Fibroblast of pulmonary artery (primary cell): Measurements from ENCODE around the gene CKMT1B.
"Not testable (repeated sequence)": the region's sequence is repeated elsewhere in the genome, so short reads cannot be mapped to it uniquely, and the experiment has no call there.

Source experiments
- DNase-seq: peaks from one replicate; pipeline ENCODE4 v3.0.0-alpha.2; 2010; ENCODE audit warnings: low read depth
- H3K4me3 ChIP-seq: replicated peaks from 2 replicates; pipeline ENCODE4 v1.5.1; 2011; ENCODE audit warnings: low read depth, mild to moderate bottlenecking, control low read depth, low read length, moderate library complexity
- TF ChIP-seq, protein P1 (sequence below): IDR thresholded peaks from 2 replicates; pipeline ENCODE4 v1.5.1; 2011; ENCODE audit warnings: mild to moderate bottlenecking, control low read depth, low read length, inconsistent platforms; ENCODE audit errors: missing control alignments

The CKMT1B gene

DNA sequence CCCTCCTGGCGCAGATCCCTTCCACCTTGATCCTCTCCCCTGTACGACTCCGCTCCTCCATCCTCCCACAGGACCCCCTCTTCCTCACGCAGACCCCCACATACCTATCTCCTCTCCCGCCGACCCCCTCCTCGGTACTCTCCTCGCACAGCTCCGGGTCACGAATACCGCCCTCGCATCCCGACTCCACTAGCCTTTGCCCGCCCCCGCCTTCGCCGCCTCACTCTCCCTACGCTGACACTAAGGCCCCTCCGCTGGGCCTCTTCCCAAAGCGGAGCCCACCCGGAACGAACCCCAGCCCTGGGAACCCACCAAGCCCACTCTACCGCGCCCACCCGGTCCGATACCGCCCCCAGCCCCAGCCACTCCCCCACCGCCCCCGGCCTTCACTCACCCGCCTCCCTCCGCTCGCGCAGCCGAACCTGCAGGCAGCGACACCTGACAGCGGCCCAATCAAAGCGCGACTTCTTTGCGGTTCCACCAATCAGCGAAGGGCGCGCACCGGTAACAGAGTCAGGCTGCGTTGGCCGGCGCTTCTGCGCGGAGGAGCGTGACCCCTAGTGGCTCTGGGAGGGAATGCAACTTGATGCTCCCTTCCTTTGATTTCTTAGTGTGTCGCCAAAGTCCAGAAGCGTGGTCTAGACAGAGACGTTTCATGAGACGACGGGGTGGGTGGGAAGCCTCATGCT is 3.9 kb upstream of the CKMT1B start, which contains the start of gene PPIP5K1:
Gene PPIP5K1 (minus strand): TSS at position 431 of the 689 bp plus-strand sequence. CDS start 5,704 bp downstream, outside the sequence.
- DNase-seq, H3K4me3 ChIP-seq: not testable (repeated sequence)

DNA sequence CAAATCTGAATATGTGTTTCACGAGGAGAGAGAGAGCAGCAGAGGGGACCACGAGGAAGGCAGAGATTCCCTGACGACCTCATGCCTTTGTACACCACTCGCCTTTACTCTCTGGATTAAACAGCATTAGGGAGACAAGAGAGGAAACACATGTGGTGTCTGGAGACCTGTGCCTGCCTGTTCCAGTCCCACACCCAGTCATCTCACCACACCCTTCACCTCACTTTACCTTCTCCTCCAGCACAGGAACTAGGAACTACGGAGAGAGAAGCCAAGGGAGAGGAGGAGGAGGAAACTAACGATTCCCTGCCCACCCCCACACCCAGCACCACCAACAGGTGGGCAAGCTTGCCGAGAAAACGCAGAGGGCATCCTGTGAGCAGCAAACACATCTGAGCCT is 986 bp upstream of the CKMT1B start:
- H3K4me3 ChIP-seq, DNase-seq: not testable (repeated sequence)

DNA sequence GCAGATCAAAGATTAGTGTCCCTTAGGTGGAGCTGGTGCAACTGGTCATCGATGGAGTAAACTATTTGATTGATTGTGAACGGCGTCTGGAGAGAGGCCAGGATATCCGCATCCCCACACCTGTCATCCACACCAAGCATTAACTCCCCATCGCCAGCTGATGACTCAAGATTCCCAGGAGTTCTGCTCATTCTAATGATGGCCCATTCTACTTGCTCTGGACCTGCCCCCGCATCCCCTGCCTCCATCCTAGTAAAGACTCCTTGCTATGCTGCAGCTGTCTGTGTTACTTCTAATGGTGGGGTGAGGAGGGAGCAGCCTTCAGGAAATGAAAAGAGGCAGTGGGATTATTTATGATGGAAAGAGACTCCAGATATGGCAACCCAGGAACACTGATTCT is 5.3 kb downstream of the CKMT1B start:
- not testable (repeated sequence) for H3K4me3 ChIP-seq, DNase-seq

DNA sequence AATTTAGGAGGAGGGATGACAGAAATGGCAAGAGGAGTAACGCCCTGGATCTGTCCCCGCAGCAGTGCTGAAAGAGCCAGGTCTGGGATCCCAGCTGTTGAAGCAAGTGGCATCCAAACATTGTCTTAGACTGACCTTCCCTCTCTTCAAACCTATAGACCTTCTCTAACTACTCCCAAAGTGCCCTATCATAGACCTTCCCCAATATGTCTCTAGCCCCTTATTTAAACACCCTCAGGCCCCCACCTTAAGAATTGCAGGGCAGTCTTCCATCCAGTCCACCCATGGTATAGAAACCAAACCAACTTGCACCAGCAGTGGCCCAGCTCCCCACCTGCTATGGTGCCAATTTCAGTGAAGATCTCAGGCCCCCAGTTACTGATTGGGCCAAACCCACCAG is 6.4 kb downstream of the CKMT1B start:
- not testable (repeated sequence) for DNase-seq, H3K4me3 ChIP-seq

DNA sequence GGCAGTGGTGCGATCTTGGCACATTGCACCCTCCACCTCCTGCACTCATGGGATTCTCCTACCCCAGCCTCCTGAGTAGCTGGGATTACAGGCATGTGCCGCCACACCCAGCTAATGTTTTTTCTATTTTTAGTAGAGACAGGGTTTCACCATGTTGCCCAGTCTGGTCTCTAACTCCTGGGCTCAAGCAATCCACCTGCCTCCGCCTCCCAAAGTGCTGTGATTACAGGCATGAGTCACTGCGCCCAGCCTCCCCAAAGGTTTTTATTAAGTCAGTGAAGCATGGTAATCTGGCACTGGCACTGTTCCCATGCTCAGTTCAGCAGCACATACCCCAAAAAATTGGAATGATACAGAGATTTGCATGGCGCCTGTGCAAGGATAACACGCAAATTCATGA is 8.4 kb downstream of the CKMT1B start:
- H3K4me3 ChIP-seq, DNase-seq: not testable (repeated sequence)

DNA sequence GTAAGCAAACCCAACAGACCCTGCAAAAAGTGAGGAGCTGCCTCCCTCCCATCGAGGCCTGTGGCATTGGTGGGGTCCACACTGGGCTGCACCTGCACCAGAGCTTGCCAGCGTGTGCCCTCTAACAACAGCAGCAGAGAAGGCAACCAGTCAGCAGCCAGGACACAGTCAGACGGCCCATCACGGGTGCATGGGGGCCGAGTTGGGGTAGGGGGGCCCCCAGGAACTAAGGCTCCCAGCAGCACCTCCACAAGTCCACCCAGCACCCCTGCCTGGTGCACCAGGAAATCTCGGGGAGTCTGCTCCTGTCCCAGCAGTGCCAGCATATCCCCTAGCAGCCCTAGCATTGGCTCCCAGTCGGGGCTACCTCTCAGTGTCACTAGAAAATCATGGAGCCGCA is 23.9 kb downstream of the CKMT1B start:
- H3K4me3 ChIP-seq, DNase-seq: not testable (repeated sequence)

DNA sequence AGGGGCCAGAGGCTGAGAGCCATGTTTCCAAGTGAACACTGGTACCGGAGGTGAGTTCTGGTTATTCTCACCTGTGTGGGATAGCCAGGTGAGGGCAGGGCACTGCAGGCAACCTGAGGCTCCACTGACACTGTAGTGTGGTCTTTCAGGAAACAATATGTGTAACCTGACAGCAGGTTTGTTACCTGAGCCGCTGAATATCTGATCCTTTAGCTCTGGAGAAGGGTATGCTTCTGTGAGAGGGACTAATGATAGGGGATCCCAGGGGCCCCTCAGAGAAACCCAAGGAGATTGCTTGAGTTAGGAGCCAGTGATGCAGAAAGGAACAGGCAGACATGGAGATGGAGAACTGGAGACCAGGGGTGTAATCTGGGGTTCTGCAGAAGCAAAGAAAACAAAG is 24.9 kb downstream of the CKMT1B start, which contains the start of gene STRC:
Gene STRC (minus strand): TSS at position 101 of the 400 bp plus-strand sequence. CDS start 78 bp downstream, at position 23.
- H3K4me3 ChIP-seq, DNase-seq: not testable (repeated sequence)

DNA sequence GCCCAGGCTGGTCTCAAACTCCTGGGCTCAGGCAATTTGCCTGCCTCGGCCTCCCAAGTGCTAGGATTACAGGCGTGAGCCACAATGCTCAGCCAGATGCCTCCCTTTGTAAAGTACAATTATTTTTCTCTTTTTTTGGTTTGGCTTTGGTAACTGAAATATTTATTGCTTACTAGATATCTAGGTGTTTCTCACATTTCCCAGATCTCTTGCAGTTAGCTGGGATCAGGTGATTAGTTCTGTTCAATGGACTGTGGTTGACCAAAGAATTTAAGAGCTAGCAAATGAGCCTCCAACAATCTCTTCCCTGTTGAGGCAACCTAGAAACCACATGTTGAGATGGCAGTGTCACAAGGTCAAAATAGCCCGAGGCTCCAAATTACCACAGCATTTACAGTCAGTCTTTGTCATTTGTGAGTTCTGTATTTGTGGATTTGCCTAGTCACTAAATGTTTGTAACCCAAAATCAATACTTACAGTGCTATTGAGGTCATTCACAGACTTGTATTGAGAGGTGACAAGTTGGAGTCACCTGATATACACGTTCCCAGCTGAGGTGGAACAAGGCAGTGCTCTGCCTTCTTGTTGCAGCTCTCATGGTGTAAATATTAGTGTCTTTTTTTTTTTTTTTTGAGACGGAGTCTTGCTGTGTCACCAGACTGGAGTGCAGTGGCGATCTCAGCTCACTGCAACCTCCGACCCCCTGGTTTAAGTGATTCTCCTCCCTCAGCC is 28.4 kb downstream of the CKMT1B start:
- H3K4me3 ChIP-seq, DNase-seq: not testable (repeated sequence)

DNA sequence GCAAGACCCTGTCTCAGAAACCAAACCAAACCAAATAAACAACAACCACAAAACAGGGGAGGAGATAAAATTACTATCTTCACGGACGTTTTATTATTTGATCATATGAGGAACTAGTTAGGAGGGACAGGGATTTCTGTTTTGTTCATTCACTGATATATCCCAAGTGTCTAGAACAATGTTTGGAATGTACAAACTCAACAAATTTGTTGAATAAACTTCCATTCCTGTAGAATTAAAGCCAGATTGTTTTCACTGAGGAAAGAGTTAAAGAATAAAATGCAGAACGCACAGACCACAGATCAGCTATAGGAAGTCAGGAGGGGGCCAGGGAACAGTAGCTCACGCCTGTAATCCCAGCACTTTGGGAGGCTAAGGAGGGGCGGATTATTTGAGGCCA is 31.3 kb downstream of the CKMT1B start:
- DNase-seq = no peak
- TF ChIP-seq, protein P1, sequence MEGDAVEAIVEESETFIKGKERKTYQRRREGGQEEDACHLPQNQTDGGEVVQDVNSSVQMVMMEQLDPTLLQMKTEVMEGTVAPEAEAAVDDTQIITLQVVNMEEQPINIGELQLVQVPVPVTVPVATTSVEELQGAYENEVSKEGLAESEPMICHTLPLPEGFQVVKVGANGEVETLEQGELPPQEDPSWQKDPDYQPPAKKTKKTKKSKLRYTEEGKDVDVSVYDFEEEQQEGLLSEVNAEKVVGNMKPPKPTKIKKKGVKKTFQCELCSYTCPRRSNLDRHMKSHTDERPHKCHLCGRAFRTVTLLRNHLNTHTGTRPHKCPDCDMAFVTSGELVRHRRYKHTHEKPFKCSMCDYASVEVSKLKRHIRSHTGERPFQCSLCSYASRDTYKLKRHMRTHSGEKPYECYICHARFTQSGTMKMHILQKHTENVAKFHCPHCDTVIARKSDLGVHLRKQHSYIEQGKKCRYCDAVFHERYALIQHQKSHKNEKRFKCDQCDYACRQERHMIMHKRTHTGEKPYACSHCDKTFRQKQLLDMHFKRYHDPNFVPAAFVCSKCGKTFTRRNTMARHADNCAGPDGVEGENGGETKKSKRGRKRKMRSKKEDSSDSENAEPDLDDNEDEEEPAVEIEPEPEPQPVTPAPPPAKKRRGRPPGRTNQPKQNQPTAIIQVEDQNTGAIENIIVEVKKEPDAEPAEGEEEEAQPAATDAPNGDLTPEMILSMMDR = no peak
- no peak overlapping the region for H3K4me3 ChIP-seq

DNA sequence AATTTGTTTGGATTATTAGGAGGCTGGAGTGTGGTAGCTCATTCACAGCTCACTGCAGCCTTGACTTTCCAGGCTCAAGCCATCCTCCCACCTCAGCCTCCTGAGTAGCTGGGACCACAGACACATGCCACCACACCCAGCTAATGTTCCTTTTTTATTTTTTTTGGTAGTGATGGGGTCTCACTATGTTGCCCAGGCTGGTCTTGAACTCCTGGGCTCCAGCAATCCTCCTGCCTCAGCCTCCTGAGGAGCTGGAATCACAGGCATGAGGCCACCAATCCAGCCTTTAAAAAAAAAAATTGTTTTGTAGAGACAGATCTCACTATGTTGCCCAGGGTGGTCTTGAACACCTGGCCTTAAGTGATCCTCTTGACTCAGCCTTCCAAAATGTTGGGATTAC is 33.1 kb downstream of the CKMT1B start:
- DNase-seq, H3K4me3 ChIP-seq: not testable (repeated sequence)

DNA sequence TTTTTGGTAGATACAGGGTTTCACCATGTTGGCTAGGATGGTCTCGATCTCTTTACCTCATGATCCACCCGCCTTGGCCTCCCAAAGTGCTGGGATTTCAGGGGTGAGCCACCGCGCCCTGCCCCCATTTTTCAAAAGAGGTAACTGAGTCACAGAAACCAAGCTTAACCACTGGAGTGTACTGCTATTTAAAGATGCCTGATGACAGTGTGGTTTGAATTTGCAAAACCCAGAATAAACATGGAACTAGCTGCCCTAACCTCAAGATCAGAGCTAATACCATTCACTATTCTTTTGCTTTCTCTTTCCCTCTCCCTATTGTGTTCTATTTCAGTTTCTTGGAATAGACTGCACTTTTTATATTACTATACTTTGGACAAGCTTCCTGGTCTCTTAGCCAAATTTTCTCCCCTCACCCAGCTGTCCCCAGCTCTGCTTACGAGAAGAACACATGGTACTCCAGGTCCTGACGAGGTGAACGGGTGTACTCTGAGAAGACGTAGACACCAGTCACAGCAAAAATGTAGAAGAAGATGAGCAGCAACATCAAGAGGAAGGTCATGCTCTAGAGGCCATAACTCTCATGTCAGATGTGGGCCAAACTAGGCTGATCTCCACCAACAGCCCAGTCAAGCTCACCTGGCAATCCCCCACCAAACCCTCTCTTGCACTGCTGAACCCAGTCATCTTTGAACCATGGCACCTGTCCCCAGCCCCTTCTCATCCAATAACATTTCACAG is 44.8 kb downstream of the CKMT1B start:
- H3K4me3 ChIP-seq, DNase-seq: not testable (repeated sequence)
